PC-3 (cell line): ENCODE results near the gene GIMAP4.

ENCODE experiments used
- CTCF ChIP-seq: fragments of 300-600 bp; sonication (generic); conservative IDR thresholded peaks from 2 replicates; pipeline ENCODE4 v1.5.1; 2017; ENCODE audit warnings: antibody characterized with exemption, low read depth, mild to moderate bottlenecking, low read length
- EZH2 ChIP-seq: fragments of 300-600 bp; sonication (generic); IDR thresholded peaks from one replicate; pipeline ENCODE4 v1.6.1; 2017; ENCODE audit warnings: antibody characterized with exemption, mild to moderate bottlenecking, low read length; ENCODE audit not compliant: unreplicated experiment
- EZH2phosphoT487 ChIP-seq: fragments of 300-600 bp; sonication (generic); IDR thresholded peaks from 2 replicates; pipeline ENCODE4 v1.6.1; 2018; ENCODE audit warnings: mild to moderate bottlenecking, antibody characterized with exemption, low read length, borderline replicate concordance

- TF ChIP-seq CTCF (no peak), EZH2phosphoT487 (no peak), EZH2 (no peak)
These were observed 47.0 kb upstream of the GIMAP4 start for GRCh38 chr7:150520145-150520544.
